Gastrocnemius medialis (tissue), 4 donors: ENCODE results near the gene HIGD2A. TPM values are rescaled to one million over a fixed set of nuclear protein-coding genes. Genes with fewer than 3 reads are reported as not detected.

Source experiments
- ATAC-seq, 2 donors: fragments of 150-250 bp; one replicate each; pipeline ENCODE4 v1.9.1; 2016
- DNase-seq, 2 donors: peaks; one replicate each; pipeline ENCODE4 v3.0.0-alpha.2; 2019
- H3K27ac ChIP-seq, 4 donors: fragments of 200-600 bp; sonication (generic); 1 replicate in 1 of 4; 2 replicates in 3 of 4; pipeline ENCODE4 v1.5.1; 2016 to 2018; ENCODE audit warnings: mild to moderate bottlenecking in 2 of 4, moderate library complexity in 1 of 4
- H3K27me3 ChIP-seq, 3 donors: fragments of 200-600 bp; sonication (generic) in 2 of 3; 1 replicate in 1 of 3; 2 replicates in 2 of 3; pipeline versions ENCODE4 v1.5.1 to v1.6.0; 2016 to 2019; ENCODE audit warnings: mild to moderate bottlenecking in 1 of 3, moderate library complexity in 1 of 3
- H3K36me3 ChIP-seq, 2 donors: fragments of 200-600 bp; sonication (generic) in 1 of 2; one replicate each; pipeline ENCODE4 v1.5.1; 2017 to 2018
- H3K4me1 ChIP-seq, 2 donors: fragments of 200-600 bp; sonication (generic) in 1 of 2; one replicate each; pipeline ENCODE4 v1.5.1; 2016 to 2017; ENCODE audit warnings: mild to moderate bottlenecking in 2 of 2
- H3K4me3 ChIP-seq, 4 donors: fragments of 200-600 bp; sonication (generic) in 3 of 4; 1 replicate in 1 of 4; 2 replicates in 3 of 4; pipeline ENCODE4 v1.5.1; 2016 to 2019; ENCODE audit warnings: mild to moderate bottlenecking in 2 of 4
- H3K9me3 ChIP-seq, 3 donors: fragments of 200-600 bp; sonication (generic) in 2 of 3; 1 replicate in 1 of 3; 2 replicates in 2 of 3; pipeline ENCODE4 v1.5.1; 2016 to 2019
- POLR2A ChIP-seq, 2 donors: fragments of 450-650 bp; IDR thresholded peaks; one replicate each; pipeline ENCODE4 v1.6.1; 2017; ENCODE audit warnings: antibody characterized with exemption in 2 of 2, mild to moderate bottlenecking in 2 of 2, moderate library complexity in 2 of 2
- in situ Hi-C, 4 donors: fragments of 200-750 bp; cut with MboI; loops; one replicate each; pipeline versions ENCODE4 v1.15.0 to v1.8.0; 2017; ENCODE audit warnings: low sequenced_read_pairs in 4 of 4
- intact Hi-C: fragments of 100-400 bp; cut with DNase I; formaldehyde crosslinking; loops from one replicate; pipeline ENCODE4 v1.15.1; 2023; ENCODE audit warnings: low total_unique reads
- total RNA-seq, 4 donors: library from RNA; depleted of rRNA; stranded (reverse); fragments of >200 nt; gene quantifications; one replicate each; pipeline versions ENCODE4 v1.1.0 to v1.2.3, GENCODE V29; 2016
- TF ChIP-seq, protein P1 (sequence below), 5 experiments: fragments of 450-650 bp in 3 of 5; fragments of 200-600 bp in 2 of 5; sonication (generic) in 2 of 5; IDR thresholded peaks in 4 of 5; conservative IDR thresholded peaks in 1 of 5; 1 replicate in 4 of 5; 2 replicates in 1 of 5; pipeline ENCODE4 v1.5.1; 2016 to 2019; ENCODE audit warnings: antibody characterized with exemption in 5 of 5, mild to moderate bottlenecking in 3 of 5, moderate library complexity in 3 of 5

The HIGD2A gene
- total RNA-seq, 4 donors from 2014 or later, result 189 to 274 (median 229) TPM

DNA sequence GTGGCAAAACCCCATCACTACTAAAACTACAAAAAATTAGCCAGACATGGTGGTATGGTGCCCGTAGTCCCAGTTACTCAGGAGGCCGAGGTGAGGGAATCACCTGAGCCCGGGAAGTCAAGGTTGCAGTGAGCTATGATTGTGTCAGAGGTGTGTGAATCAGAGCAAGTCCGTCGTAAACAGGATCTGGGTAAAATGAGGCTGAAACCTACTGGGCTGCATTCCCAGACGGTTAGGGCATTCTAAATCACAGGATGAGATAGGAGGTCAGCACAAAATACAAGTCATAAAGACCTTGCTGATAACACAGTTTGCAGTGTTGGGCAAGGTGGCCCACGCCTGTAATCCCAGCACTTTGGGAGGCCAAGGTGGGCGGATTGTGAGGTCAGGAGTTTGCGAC is 29.7 kb downstream of the HIGD2A start:
- Histone ChIP-seq H3K9me3 (no peaks in the 10 kb centered on the region), H3K27ac (no peak overlapping the region), H3K36me3 (no peaks in the 10 kb centered on the region), H3K27me3 (no peaks in the 10 kb centered on the region), H3K4me3 (no peak overlapping the region), H3K4me1 (peaks cover 28 to 29% of the 10 kb centered on the region in 2 donors)
- no peak for DNase-seq
- in situ Hi-C loops (loop anchor here in 1 of 4 donors (25.0 kb wide), 1 partner anchor 119 kb away; the partner anchor contains the start of genes CDHR2 and RNF44), intact Hi-C loops (loop anchor here (10.0 kb wide), 1 partner anchor 157 kb away; no protein-coding TSS in a partner anchor)
- ATAC-seq, result no peak
- TF ChIP-seq, protein P1, sequence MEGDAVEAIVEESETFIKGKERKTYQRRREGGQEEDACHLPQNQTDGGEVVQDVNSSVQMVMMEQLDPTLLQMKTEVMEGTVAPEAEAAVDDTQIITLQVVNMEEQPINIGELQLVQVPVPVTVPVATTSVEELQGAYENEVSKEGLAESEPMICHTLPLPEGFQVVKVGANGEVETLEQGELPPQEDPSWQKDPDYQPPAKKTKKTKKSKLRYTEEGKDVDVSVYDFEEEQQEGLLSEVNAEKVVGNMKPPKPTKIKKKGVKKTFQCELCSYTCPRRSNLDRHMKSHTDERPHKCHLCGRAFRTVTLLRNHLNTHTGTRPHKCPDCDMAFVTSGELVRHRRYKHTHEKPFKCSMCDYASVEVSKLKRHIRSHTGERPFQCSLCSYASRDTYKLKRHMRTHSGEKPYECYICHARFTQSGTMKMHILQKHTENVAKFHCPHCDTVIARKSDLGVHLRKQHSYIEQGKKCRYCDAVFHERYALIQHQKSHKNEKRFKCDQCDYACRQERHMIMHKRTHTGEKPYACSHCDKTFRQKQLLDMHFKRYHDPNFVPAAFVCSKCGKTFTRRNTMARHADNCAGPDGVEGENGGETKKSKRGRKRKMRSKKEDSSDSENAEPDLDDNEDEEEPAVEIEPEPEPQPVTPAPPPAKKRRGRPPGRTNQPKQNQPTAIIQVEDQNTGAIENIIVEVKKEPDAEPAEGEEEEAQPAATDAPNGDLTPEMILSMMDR (IDR thresholded peaks at IDR 0.05 in 4 of 5, conservative IDR thresholded peaks at IDR 0.05 in 1 of 5), result no peak
- no peak for TF ChIP-seq POLR2A (IDR thresholded peaks at IDR 0.05)

DNA sequence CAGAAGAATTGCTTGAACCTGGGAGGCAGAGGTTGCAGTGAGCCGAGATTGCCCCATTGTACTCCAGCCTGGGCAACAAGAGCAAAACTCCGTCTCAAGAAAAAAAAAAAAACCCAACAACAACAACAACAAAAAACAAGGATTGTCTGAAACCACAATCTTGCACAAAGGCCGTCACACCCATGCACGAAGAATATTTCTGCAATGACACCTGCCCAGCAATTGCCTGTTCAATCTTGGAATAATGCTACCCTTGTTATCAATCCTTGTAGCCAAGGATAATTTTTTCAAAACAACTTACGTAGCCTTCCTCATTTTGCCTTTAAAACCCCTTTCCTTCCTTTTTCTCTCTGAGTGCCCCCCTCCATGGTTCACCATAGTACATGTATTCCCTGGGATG is 31.5 kb downstream of the HIGD2A start:
- no peaks in the 10 kb centered on the region for H3K9me3 ChIP-seq

DNA sequence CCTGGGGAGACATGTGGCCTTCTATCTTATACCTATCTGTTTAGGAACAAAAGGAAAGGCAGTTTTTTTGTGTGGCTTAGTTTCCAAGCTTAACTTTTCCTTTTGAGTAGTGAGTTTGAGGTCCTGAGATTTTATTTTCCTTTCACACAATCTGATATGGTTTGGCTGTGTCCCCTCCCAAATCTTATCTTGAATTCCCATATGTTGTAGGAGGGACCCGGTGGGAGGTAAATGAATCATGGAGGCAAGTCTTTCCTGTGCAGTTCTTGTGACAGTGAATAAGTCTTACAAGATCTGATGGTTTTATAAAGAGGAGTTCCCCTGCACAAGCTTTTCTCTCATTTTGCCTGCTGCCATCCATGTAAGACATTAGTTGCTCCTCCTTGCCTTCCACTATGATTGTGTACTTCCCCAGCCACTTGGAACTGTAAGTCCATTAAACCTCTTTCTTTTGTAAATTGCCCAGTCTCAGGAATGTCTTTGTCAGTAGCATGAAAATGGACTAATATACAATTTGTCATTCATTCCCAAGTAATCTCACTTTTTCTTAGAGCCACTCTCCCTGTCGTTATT is 32.5 kb downstream of the HIGD2A start:
- intact Hi-C loops (no loop called here), in situ Hi-C loops (loop anchor here in 1 of 4 donors (25.0 kb wide), 1 partner anchor 116 kb away; the partner anchor contains the start of genes CDHR2 and RNF44)
- Histone ChIP-seq H3K4me1 (peaks cover 5 to 7% of the 10 kb centered on the region in 2 donors), H3K4me3 (no peak overlapping the region), H3K27ac (no peak overlapping the region), H3K36me3 (no peaks in the 10 kb centered on the region), H3K27me3 (no peaks in the 10 kb centered on the region), H3K9me3 (no peaks in the 10 kb centered on the region)
- DNase-seq, result no peak
- ATAC-seq, result no peak
- no peak for TF ChIP-seq POLR2A (IDR thresholded peaks at IDR 0.05)
- TF ChIP-seq, protein P1 (IDR thresholded peaks at IDR 0.05 in 4 of 5, conservative IDR thresholded peaks at IDR 0.05 in 1 of 5), result no peak

More for the DNA sequence above, 31.5 kb downstream of the HIGD2A start:
- no peak overlapping the region for H3K27ac ChIP-seq
- in situ Hi-C loops, result loop anchor here in 1 of 4 donors (25.0 kb wide), 1 partner anchor 117 kb away; the partner anchor contains the start of genes CDHR2 and RNF44
- ATAC-seq (no peak), DNase-seq (no peak)
- H3K27me3 ChIP-seq, result no peaks in the 10 kb centered on the region
- intact Hi-C loops, result no loop called here
- H3K36me3 ChIP-seq, result no peaks in the 10 kb centered on the region
- no peak overlapping the region for H3K4me3 ChIP-seq
- TF ChIP-seq, protein P1 (IDR thresholded peaks at IDR 0.05 in 4 of 5, conservative IDR thresholded peaks at IDR 0.05 in 1 of 5), result no peak
- TF ChIP-seq POLR2A (IDR thresholded peaks at IDR 0.05), result no peak
- peaks cover 10 to 12% of the 10 kb centered on the region in 2 donors for H3K4me1 ChIP-seq

DNA sequence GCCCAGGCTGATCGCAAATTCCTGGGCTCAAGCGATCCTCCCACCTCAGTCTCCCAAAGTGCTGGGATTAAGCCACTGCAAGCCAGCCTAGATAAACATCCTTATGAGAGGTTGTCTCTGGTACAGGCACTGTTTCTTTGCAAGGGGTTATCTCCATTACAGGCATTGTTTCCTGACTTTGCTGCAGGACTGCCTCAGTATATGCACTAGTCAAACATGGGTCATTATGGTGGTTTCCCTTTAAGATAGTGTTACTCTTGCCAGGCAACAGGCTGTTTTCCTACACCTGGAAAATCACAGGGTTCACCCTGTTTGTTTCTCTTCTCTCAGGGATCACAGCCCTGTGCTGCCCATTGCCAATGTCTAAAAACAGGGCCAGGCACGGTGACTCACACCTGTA is 35.6 kb downstream of the HIGD2A start:
- H3K9me3 ChIP-seq, result no peaks in the 10 kb centered on the region
- DNase-seq, result no peak
- intact Hi-C loops, result no loop called here

More for the DNA sequence above, 35.6 kb downstream of the HIGD2A start:
- H3K27me3 ChIP-seq, result no peaks in the 10 kb centered on the region
- H3K4me3 ChIP-seq, result no peak overlapping the region
- ATAC-seq, result no peak
- no peak overlapping the region for H3K27ac ChIP-seq
- TF ChIP-seq, protein P1 (IDR thresholded peaks at IDR 0.05 in 4 of 5, conservative IDR thresholded peaks at IDR 0.05 in 1 of 5), result no peak
- no peak for TF ChIP-seq POLR2A (IDR thresholded peaks at IDR 0.05)
- H3K36me3 ChIP-seq, result no peaks in the 10 kb centered on the region
- no peaks in the 10 kb centered on the region for H3K4me1 ChIP-seq
- in situ Hi-C loops, result loop anchor here in 1 of 4 donors (25.0 kb wide), 1 partner anchor 113 kb away; the partner anchor contains the start of genes CDHR2 and RNF44
